A549 (cell line): ENCODE data around the gene MEG3. TPM values are rescaled to one million over a fixed set of nuclear protein-coding genes. Genes with fewer than 3 reads are reported as not detected.

Experiments used
- ATAC-seq, 2 experiments: fragments of 200-7000 bp in 1 of 2; fragments of >200 bp in 1 of 2; cut with Nextera tagmentation in 1 of 2; cut with Tn5 transposase in 1 of 2; 3 replicates each; pipeline versions ENCODE4 v1.8.0 to v1.9.1; 2018 to 2020; ENCODE audit warnings: mild to moderate bottlenecking in 1 of 2, moderate library complexity in 1 of 2
- CTCF ChIA-PET: fragments of 300-600 bp; sonication (Branson Sonifier 250); formaldehyde crosslinking; extraction: SDS; loops from one replicate; lab custom pipeline; 2021; ENCODE audit warnings: antibody characterized with exemption, inconsistent platforms; lab: Yijun Ruan, JAX
- POLR2A ChIA-PET: fragments of 350-600 bp; formaldehyde crosslinking; extraction: SDS; loops from one replicate; lab custom pipeline; 2021; ENCODE audit warnings: antibody characterized with exemption, inconsistent platforms; lab: Yijun Ruan, JAX
- DNase-seq, 2 experiments: peaks; one replicate each; pipeline versions ENCODE4 v3.0.0 to v3.0.0-alpha.2; 2011 to 2016; ENCODE audit warnings: low read depth in 1 of 2, low spot score in 1 of 2
- FAIRE-seq: peaks from 2 replicates; lab custom pipeline; 2011; peaks lifted over from hg19 to GRCh38; lab: Jason Lieb, UNC
- H3K27ac ChIP-seq, 2 experiments: fragments of >200 bp; sonication (Bioruptor Twin); formaldehyde crosslinking; 3 replicates each; pipeline ENCODE4 v1.5.1; 2016 to 2017
- H3K4me1 ChIP-seq: fragments of >200 bp; sonication (Bioruptor Twin); formaldehyde crosslinking; 3 replicates; pipeline ENCODE4 v1.6.1; 2016
- H3K4me2 ChIP-seq: fragments of >200 bp; sonication (Bioruptor Twin); formaldehyde crosslinking; 3 replicates; pipeline ENCODE4 v1.6.1; 2016
- H3K4me3 ChIP-seq: fragments of >200 bp; sonication (Bioruptor Twin); formaldehyde crosslinking; 3 replicates; pipeline ENCODE4 v1.5.1; 2016
- H3K9me3 ChIP-seq: fragments of >200 bp; sonication (Bioruptor Twin); formaldehyde crosslinking; 3 replicates; pipeline ENCODE4 v1.6.1; 2016
- BCL3 ChIP-seq: fragments of >200 bp; sonication (Bioruptor Twin); formaldehyde crosslinking; IDR thresholded peaks from 3 replicates; pipeline ENCODE4 v1.6.1; 2016
- CBX8 ChIP-seq: fragments of 200-600 bp; sonication (generic); IDR thresholded peaks from 2 replicates; pipeline ENCODE4 v1.6.1; 2016
- CHD2 ChIP-seq: fragments of 150-350 bp; IDR thresholded peaks from 2 replicates; pipeline ENCODE4 v1.6.1; 2014; ENCODE audit warnings: low read length; ENCODE audit not compliant: partially characterized antibody
- CHD4 ChIP-seq: fragments of 200-600 bp; sonication (generic); IDR thresholded peaks from 2 replicates; pipeline ENCODE4 v1.6.1; 2016; ENCODE audit warnings: antibody characterized with exemption, mild to moderate bottlenecking, borderline replicate concordance
- EHF ChIP-seq: fragments of 250-450 bp; sonication (Bioruptor Pico); IDR thresholded peaks from 2 replicates; pipeline ENCODE4 v1.5.0; 2020; ENCODE audit warnings: mild to moderate bottlenecking
- ELK1 ChIP-seq: fragments of 150-350 bp; IDR thresholded peaks from 2 replicates; pipeline ENCODE4 v1.6.1; 2014; ENCODE audit warnings: low read depth, mild to moderate bottlenecking, low read length
- EP300 ChIP-seq, 2 experiments: fragments of >200 bp; sonication (Bioruptor Twin); formaldehyde crosslinking; IDR thresholded peaks; 2 replicates in 1 of 2; 3 replicates in 1 of 2; pipeline ENCODE4 v1.6.1; 2016 to 2017
- FOSB ChIP-seq: fragments of 250-450 bp; sonication (Bioruptor Pico); IDR thresholded peaks from 2 replicates; pipeline ENCODE4 v1.5.0; 2020; ENCODE audit warnings: mild to moderate bottlenecking, moderate library complexity
- HMGXB4 ChIP-seq: fragments of 250-450 bp; sonication (Bioruptor Pico); IDR thresholded peaks from 2 replicates; pipeline ENCODE4 v1.5.0; 2021; ENCODE audit warnings: mild to moderate bottlenecking, moderate library complexity, borderline replicate concordance
- HOXB13 ChIP-seq: fragments of 250-450 bp; sonication (Bioruptor Pico); IDR thresholded peaks from 2 replicates; pipeline ENCODE4 v1.5.0; 2020; ENCODE audit warnings: low read depth, mild to moderate bottlenecking, moderate library complexity
- NFE2L2 ChIP-seq: fragments of 150-350 bp; conservative IDR thresholded peaks from 2 replicates; pipeline ENCODE4 v1.6.1; 2014; ENCODE audit warnings: low read length
- NPAS2 ChIP-seq: fragments of 250-450 bp; sonication (Bioruptor Pico); IDR thresholded peaks from 2 replicates; pipeline ENCODE4 v1.8.0; 2022; ENCODE audit warnings: mild to moderate bottlenecking, moderate library complexity, borderline replicate concordance
- PBX3 ChIP-seq: IDR thresholded peaks from 2 replicates; pipeline ENCODE4 v1.6.1; 2012
- POLR2A ChIP-seq: IDR thresholded peaks from 2 replicates; pipeline ENCODE4 v1.6.1; 2012; ENCODE audit warnings: mild to moderate bottlenecking, low read length
- RARB ChIP-seq: fragments of 250-450 bp; sonication (Bioruptor Pico); IDR thresholded peaks from 2 replicates; pipeline ENCODE4 v1.8.0; 2021; ENCODE audit warnings: mild to moderate bottlenecking, moderate library complexity
- RCOR1 ChIP-seq: fragments of 150-350 bp; IDR thresholded peaks from 2 replicates; pipeline ENCODE4 v1.6.1; 2014; ENCODE audit warnings: antibody characterized with exemption, low read length, low read depth
- REST ChIP-seq: fragments of 200-600 bp; sonication (generic); IDR thresholded peaks from 2 replicates; pipeline ENCODE4 v1.6.1; 2016; ENCODE audit warnings: antibody characterized with exemption, mild to moderate bottlenecking, moderate library complexity
- SMC3 ChIP-seq: fragments of >200 bp; sonication (Bioruptor Twin); formaldehyde crosslinking; IDR thresholded peaks from 3 replicates; pipeline ENCODE4 v1.6.1; 2018; ENCODE audit warnings: inconsistent platforms
- TP53 ChIP-seq: fragments of 250-450 bp; sonication (Bioruptor Pico); IDR thresholded peaks from 2 replicates; pipeline ENCODE4 v1.5.0; 2021; ENCODE audit warnings: mild to moderate bottlenecking, moderate library complexity
- ZNF302 ChIP-seq: fragments of 250-450 bp; sonication (Bioruptor Pico); IDR thresholded peaks from 2 replicates; pipeline ENCODE4 v1.9.0; 2021; ENCODE audit warnings: inconsistent platforms, mild to moderate bottlenecking, moderate library complexity
- WGBS: methylation state at CpG from one replicate; pipeline ENCODE4 v1.1.6; 2017; ENCODE audit errors: missing lambda C conversion rate; 5-methylcytosine and 5-hydroxymethylcytosine counted together
- polyA plus RNA-seq, 4 experiments: library from polyadenylated mRNA; depleted of rRNA in 3 of 4; stranded (reverse); fragments of >200 nt; fragmentation: RNase III in 1 of 4; extraction: RNeasy Plus Mini Kit Qiagen cat#74134 plus additional on column Dnase treatment in 1 of 4; gene quantifications; 2 replicates in 3 of 4; 3 replicates in 1 of 4; pipeline ENCODE4 v1.2.3, GENCODE V29; 2011 to 2017

Gene MEG3
- polyA plus RNA-seq, 2 of the 4 experiments (the other 2 are of a cell fraction): 27.0 to 56.7 TPM

- Histone ChIP-seq H3K4me1 (no peaks in the 10 kb centered on the region), H3K9me3 (no peaks in the 10 kb centered on the region), H3K27ac (no peak overlapping the region), H3K4me2 (no peak overlapping the region), H3K4me3 (no peak overlapping the region)
- DNase-seq (no peak), FAIRE-seq (no peak), ATAC-seq (no peak)
- WGBS: 77% methylated on average over 17 of the region's 17 CpGs
- TF ChIP-seq BCL3 (no peak), RCOR1 (no peak), SMC3 (no peak), ZNF302 (CRISPR knock-in tag) (no peak), ELK1 (no peak), CBX8 (no peak), HOXB13 (CRISPR knock-in tag) (no peak), REST (no peak), EHF (CRISPR knock-in tag) (no peak), POLR2A (no peak), FOSB (no peak)
- POLR2A ChIA-PET: no interaction called here
- CTCF ChIA-PET: interaction anchor here (0.9 to 4.0 kb wide), 2 partner anchors 9 to 735 kb away, joined by 3 to 22 read pairs; partner anchors contain the start of gene RTL1
Observed at GRCh38 chr14:100892496-100893227, 66.7 kb downstream of the MEG3 start.

GRCh38 chr14:100893228-100893601 lies 67.3 kb downstream of the MEG3 start:
- ChIA-PET POLR2A (no interaction called here), CTCF (interaction anchor here (1.1 to 4.0 kb wide), 2 partner anchors 9 to 342 kb away, joined by 3 to 22 read pairs; partner anchors contain the start of gene RTL1)
- 76% methylated on average over 8 of the region's 8 CpGs for whole genome bisulfite sequencing
- Histone ChIP-seq H3K4me3 (no peak overlapping the region), H3K9me3 (no peaks in the 10 kb centered on the region), H3K4me2 (no peak overlapping the region), H3K27ac (no peak overlapping the region)
- FAIRE-seq (no peak), DNase-seq (no peak)
- no peak for TF ChIP-seq HOXB13 (CRISPR knock-in tag)
- TF ChIP-seq TP53 (CRISPR knock-in tag): no peak
- no peak for TF ChIP-seq NPAS2
- no peak for TF ChIP-seq PBX3
- TF ChIP-seq HMGXB4: no peak
- TF ChIP-seq CHD4: no peak
- no peak for TF ChIP-seq CHD2
- TF ChIP-seq NFE2L2: no peak
- no peak for TF ChIP-seq EP300 (IDR thresholded peaks at IDR 0.05)
- no peak for TF ChIP-seq RARB (CRISPR knock-in tag)
- TF ChIP-seq, all 56 proteins: peak for 0
- no peaks in the 10 kb centered on the region for H3K4me1 ChIP-seq
- no peak for ATAC-seq
